HG03097 (cell line): ENCODE results near the gene ALK.

ENCODE experiments used
- ATAC-seq: cut with Tn5 transposase; IDR thresholded peaks from one replicate; pipeline ENCODE4 v1.9.1; 2021; ENCODE audit not compliant: unreplicated experiment, low FRiP score

Gene ALK

GRCh38 chr2:29351248-29351647 is 570.1 kb downstream of the ALK start:
- ATAC-seq = no peak

GRCh38 chr2:29349316-29350030 is 571.9 kb downstream of the ALK start:
- ATAC-seq = no peak

- ATAC-seq = no peak
These were observed 573.5 kb downstream of the ALK start for GRCh38 chr2:29347774-29348461.

- ATAC-seq = no peak
These were observed 576.1 kb downstream of the ALK start for GRCh38 chr2:29345236-29345635.

GRCh38 chr2:29343830-29344229 is 577.6 kb downstream of the ALK start:
- ATAC-seq = no peak

GRCh38 chr2:29336341-29337241 is 584.8 kb downstream of the ALK start:
- no peak for ATAC-seq

- no peak for ATAC-seq
These were observed 586.0 kb downstream of the ALK start for GRCh38 chr2:29335396-29335795.

- no peak for ATAC-seq
These were observed 586.7 kb downstream of the ALK start for GRCh38 chr2:29334706-29335105.

- ATAC-seq = no peak
These were observed 588.8 kb downstream of the ALK start for GRCh38 chr2:29332540-29332939.

- no peak for ATAC-seq
These were observed 591.5 kb downstream of the ALK start for GRCh38 chr2:29329899-29330298.

GRCh38 chr2:29326926-29327325 is 594.5 kb downstream of the ALK start:
- no peak for ATAC-seq

GRCh38 chr2:29325544-29325943 is 595.8 kb downstream of the ALK start:
- ATAC-seq = no peak

GRCh38 chr2:29323961-29324360 is 597.4 kb downstream of the ALK start:
- no peak for ATAC-seq

- ATAC-seq = no peak
These were observed 598.1 kb downstream of the ALK start for GRCh38 chr2:29323301-29323700.

- no peak for ATAC-seq
These were observed 599.4 kb downstream of the ALK start for GRCh38 chr2:29322011-29322410.

GRCh38 chr2:29317801-29318485 is 603.4 kb downstream of the ALK start:
- no peak for ATAC-seq

GRCh38 chr2:29317077-29317517 is 604.3 kb downstream of the ALK start:
- ATAC-seq = peak; percentile 49

GRCh38 chr2:29314816-29315571 is 606.4 kb downstream of the ALK start:
- ATAC-seq = no peak

- ATAC-seq = no peak
These were observed 609.9 kb downstream of the ALK start for GRCh38 chr2:29311458-29311857.
